GM10266 (cell line): ENCODE results near the gene ZBTB48.
"Not testable (repeated sequence)": the region's sequence is repeated elsewhere in the genome, so short reads cannot be mapped to it uniquely, and the experiment has no call there.

Source experiments
- DNase-seq: peaks from one replicate; pipeline ENCODE4 v3.0.0; 2012; ENCODE audit errors: extremely low spot score
- CTCF ChIP-seq: IDR thresholded peaks from 2 replicates; pipeline ENCODE4 v1.5.1; 2012; ENCODE audit warnings: mild to moderate bottlenecking, low read depth; ENCODE audit not compliant: control insufficient read depth, insufficient read depth; ENCODE audit errors: missing control alignments

Gene ZBTB48

GRCh38 chr1:6557597-6557996 lies 22.2 kb upstream of the ZBTB48 start:
- no peak for DNase-seq
- TF ChIP-seq CTCF, result no peak

GRCh38 chr1:6559161-6559560 lies 20.6 kb upstream of the ZBTB48 start:
- DNase-seq, result not testable (repeated sequence)

DNA sequence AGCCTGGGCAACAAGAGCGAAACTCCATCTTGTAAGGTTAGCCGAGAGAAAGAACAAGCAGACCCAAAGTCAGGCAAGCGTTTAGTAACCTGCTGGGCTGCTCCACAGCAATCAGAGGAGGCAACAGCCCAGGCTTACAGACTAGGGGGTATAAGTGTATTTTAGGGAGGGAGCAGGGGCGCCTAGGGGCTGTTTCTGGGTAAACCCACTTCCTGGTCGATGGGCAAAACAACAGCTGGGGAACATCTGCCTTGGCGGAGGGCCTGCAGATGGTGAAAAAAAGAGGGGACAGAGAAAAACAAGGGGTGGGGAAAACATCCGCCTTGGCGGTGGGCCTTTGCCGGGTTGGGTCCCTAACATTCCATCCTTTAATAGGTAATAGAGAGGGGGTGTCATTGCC lies 19.5 kb upstream of the ZBTB48 start:
- TF ChIP-seq CTCF, result no peak
- DNase-seq, result no peak

DNA sequence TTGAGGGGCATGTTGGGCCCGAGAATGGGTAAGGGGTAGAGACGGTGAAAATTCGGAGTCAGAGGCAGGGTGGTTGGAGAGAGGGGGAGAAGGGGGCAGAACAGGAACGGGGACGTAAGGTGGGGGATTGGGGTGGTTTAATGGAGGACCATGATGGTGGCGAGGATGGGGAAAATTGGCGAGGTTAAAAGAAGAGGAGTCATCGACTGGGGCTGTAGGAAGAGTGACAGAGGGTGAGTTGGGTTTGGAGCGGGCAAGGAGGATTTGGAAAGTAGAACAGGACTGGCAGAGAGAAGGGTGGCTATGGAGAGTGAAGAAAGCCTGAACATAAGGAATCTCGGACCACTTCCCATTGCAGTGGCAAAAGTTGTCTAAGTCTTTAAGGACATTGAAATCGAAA lies 10.8 kb upstream of the ZBTB48 start:
- no peak for DNase-seq
- TF ChIP-seq CTCF, result no peak

- DNase-seq, result no peak
- TF ChIP-seq CTCF, result no peak
Observed at GRCh38 chr1:6570100-6570499, 9.7 kb upstream of the ZBTB48 start.

DNA sequence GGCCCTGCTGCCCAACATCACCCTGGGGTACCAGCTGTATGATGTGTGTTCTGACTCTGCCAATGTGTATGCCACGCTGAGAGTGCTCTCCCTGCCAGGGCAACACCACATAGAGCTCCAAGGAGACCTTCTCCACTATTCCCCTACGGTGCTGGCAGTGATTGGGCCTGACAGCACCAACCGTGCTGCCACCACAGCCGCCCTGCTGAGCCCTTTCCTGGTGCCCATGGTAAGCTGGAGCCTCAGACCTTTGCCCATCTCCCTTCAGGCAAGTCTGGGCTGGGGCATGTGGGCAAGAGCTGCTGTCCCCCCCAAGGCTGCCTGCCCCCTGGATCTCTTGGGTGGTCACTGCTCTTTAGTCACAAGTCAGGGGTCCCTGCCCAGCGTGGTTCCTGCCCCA lies 8.8 kb upstream of the ZBTB48 start:
- DNase-seq, result no peak
- no peak for TF ChIP-seq CTCF

DNA sequence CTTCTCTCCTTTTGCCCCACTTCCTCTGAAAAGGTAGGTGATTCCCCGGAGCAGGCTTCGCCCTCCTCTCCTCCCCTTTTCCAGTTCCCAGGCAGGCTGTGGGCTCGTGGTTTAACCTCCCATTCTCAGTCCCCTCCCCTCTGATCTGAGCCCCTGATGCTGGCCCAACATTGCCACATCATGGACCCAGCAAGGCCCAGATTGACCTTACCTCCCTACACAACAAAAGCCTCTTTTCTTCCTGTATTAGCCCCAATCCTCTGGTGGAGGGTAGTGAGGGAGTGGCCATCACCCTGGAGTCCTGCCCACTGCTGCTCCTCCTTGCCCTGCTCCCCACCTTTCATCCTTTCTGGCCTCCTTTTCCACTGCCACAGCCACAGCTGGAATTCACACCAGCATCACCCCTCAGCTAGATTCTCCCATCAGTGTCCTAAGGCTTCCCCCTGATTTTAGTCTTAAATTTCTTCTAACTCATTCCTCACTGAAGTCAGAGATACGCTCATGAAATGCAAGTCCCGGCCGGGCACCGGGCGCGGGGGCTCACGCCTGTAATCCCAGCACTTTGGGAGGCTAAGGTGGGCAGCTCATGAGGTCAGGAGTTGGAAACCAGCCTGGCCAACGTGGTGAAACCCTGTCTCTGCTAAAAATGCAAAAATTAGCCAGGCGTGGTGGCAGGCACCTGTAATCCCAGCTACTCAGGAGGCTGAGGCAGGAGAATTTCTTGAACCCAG lies 7.0 kb upstream of the ZBTB48 start:
- no peak for DNase-seq
- no peak for TF ChIP-seq CTCF

GRCh38 chr1:6574025-6574620 lies 5.7 kb upstream of the ZBTB48 start:
- DNase-seq, result no peak
- no peak for TF ChIP-seq CTCF
